Cardiac fibroblast (primary cell): ENCODE results near the gene PACSIN2.

Experiments
- DNase-seq, 2 donors: peaks; one replicate each; pipeline versions ENCODE4 v3.0.0 to v3.0.0-alpha.2; 2010; ENCODE audit warnings: low read depth in 2 of 2
- H3K4me3 ChIP-seq, 2 donors: replicated peaks in 1 of 2; 1 replicate in 1 of 2; 2 replicates in 1 of 2; pipeline ENCODE4 v1.5.1; 2011; ENCODE audit warnings: low read depth in 2 of 2, low read length in 2 of 2, mild to moderate bottlenecking in 2 of 2, moderate library complexity in 1 of 2
- TF ChIP-seq, protein P1 (sequence below): IDR thresholded peaks from one replicate; pipeline ENCODE4 v1.5.1; 2011; ENCODE audit warnings: low read depth, mild to moderate bottlenecking, low read length, inconsistent platforms

Gene PACSIN2

DNA sequence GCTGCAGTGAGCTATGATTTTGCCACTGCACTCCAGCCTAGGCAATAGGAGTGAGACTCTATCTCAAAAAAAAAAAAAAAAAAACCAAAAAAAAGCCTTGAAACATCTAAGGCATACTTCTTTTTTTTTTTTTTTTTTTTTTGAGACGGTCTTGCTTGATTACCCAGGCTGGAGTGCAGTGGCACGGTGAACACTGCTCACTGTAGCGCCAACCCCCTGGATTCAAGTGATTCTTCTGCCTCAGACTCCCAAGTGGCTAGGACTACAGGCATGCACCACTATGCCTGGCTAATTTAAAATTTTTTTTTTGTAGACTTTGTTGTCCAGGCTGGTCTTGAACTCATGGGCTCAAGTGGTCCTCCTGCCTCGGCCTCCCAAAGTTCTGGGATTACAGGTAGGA lies 177.4 kb downstream of the PACSIN2 start:
- TF ChIP-seq, protein P1, sequence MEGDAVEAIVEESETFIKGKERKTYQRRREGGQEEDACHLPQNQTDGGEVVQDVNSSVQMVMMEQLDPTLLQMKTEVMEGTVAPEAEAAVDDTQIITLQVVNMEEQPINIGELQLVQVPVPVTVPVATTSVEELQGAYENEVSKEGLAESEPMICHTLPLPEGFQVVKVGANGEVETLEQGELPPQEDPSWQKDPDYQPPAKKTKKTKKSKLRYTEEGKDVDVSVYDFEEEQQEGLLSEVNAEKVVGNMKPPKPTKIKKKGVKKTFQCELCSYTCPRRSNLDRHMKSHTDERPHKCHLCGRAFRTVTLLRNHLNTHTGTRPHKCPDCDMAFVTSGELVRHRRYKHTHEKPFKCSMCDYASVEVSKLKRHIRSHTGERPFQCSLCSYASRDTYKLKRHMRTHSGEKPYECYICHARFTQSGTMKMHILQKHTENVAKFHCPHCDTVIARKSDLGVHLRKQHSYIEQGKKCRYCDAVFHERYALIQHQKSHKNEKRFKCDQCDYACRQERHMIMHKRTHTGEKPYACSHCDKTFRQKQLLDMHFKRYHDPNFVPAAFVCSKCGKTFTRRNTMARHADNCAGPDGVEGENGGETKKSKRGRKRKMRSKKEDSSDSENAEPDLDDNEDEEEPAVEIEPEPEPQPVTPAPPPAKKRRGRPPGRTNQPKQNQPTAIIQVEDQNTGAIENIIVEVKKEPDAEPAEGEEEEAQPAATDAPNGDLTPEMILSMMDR = no peak
- no peak overlapping the region for H3K4me3 ChIP-seq
- no peak for DNase-seq

- H3K4me3 ChIP-seq = no peak overlapping the region
- TF ChIP-seq, protein P1 = no peak
- DNase-seq = no peak
Observed at GRCh38 chr22:42836026-42836425, 178.9 kb downstream of the PACSIN2 start.

- no peak for DNase-seq
- TF ChIP-seq, protein P1 = no peak
- no peak overlapping the region for H3K4me3 ChIP-seq
Observed at GRCh38 chr22:42834177-42834949, 180.6 kb downstream of the PACSIN2 start.

GRCh38 chr22:42833104-42833503 lies 181.8 kb downstream of the PACSIN2 start:
- DNase-seq = no peak
- TF ChIP-seq, protein P1 = no peak
- no peak overlapping the region for H3K4me3 ChIP-seq

DNA sequence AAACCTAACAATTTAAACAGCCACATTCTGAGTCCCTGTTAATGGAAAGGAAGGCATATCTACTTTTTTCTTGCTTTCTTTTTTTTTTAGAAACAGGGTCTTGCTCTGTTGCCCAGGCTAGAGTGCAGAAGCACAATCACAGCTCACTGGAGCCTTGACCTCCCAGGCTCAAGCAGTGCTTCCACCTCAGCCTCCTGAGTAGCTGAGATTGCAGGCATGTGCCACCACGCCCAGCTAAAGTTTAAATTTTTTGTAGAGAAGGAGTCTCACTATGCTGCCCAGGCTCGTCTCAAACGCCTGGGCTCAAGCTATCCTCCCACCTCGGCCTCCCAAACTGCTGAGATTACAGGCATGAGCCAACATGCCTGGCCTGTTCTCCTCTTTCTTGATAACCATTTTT lies 183.2 kb downstream of the PACSIN2 start:
- H3K4me3 ChIP-seq = no peak overlapping the region
- DNase-seq = no peak
- TF ChIP-seq, protein P1 = no peak

DNA sequence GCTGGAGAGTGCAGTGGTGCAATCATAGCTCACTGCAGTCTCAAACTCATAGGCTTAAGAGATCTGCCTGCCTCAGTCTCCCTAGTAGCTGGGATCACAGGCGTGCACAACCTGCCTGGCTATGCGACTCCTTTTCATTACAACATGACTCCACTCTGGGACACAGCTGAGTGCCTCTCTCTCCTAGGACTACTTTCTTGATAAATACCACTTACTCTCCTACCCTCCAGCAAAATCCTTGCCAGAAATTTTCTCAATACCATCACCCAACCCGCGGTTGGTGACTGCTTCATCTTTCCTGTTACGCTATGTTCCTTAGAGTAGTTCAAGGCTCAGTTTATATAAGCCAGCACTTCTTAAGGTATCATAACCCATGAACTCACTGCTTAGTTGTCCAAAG lies 184.8 kb downstream of the PACSIN2 start:
- H3K4me3 ChIP-seq = no peak overlapping the region
- TF ChIP-seq, protein P1 = no peak

GRCh38 chr22:42829302-42829701 lies 185.6 kb downstream of the PACSIN2 start:
- no peak for DNase-seq
- TF ChIP-seq, protein P1 = no peak
- H3K4me3 ChIP-seq = no peak overlapping the region

More for the DNA sequence above, 184.8 kb downstream of the PACSIN2 start:
- no peak for DNase-seq
